Endothelial cell of umbilical vein (primary cell): ENCODE measurements around the gene JAM2. TPM values are rescaled to one million over a fixed set of nuclear protein-coding genes. Genes with fewer than 3 reads are reported as not detected.

Experiments
- BruUV-seq: library from RNA; stranded (reverse); fragments of 400-500 nt; replicated peaks from 2 replicates; lab custom pipeline; 2021; lab: Mats Ljungman, UMichigan
- CTCF ChIA-PET: fragments of 300-600, 350-600 bp; sonication (Branson Sonifier 250); formaldehyde crosslinking; loops from one replicate; lab custom pipeline; 2021; ENCODE audit warnings: antibody characterized with exemption, inconsistent platforms; lab: Charles Lee
- POLR2A ChIA-PET: fragments of 300-600, 350-600 bp; sonication (Branson Sonifier 250); formaldehyde crosslinking; loops from one replicate; lab custom pipeline; 2021; ENCODE audit warnings: antibody characterized with exemption, inconsistent platforms; lab: Charles Lee
- DNase-seq: peaks from one replicate; pipeline ENCODE4 v3.0.0-alpha.2; 2011; ENCODE audit warnings: low read depth, low spot score
- FAIRE-seq: peaks from 2 replicates; lab custom pipeline; 2011; peaks lifted over from hg19 to GRCh38; lab: Jason Lieb, UNC
- H2AFZ ChIP-seq: 2 replicates; pipeline ENCODE4 v1.6.0; 2012; ENCODE audit warnings: low read depth, low read length, control low read depth, inconsistent platforms
- H3K27ac ChIP-seq: 2 replicates; pipeline ENCODE4 v1.5.1; 2011; ENCODE audit warnings: low read depth, mild to moderate bottlenecking, control low read depth, low read length, moderate library complexity; ENCODE audit not compliant: insufficient read depth
- H3K27me3 ChIP-seq, 2 experiments: 2 replicates each; pipeline versions ENCODE4 v1.6.0 to v1.6.1; 2011; ENCODE audit warnings: low read length in 2 of 2, mixed read lengths in 1 of 2; ENCODE audit not compliant: control insufficient read depth in 2 of 2, insufficient read depth in 2 of 2
- H3K36me3 ChIP-seq, 2 experiments: 2 replicates in 1 of 2; 3 replicates in 1 of 2; pipeline ENCODE4 v1.5.1; 2011; ENCODE audit warnings: low read length in 2 of 2, mild to moderate bottlenecking in 1 of 2, moderate library complexity in 1 of 2; ENCODE audit not compliant: control insufficient read depth in 2 of 2, insufficient read depth in 2 of 2; ENCODE audit errors: extremely low read depth in 1 of 2
- H3K4me1 ChIP-seq: 3 replicates; pipeline ENCODE4 v1.5.1; 2011; ENCODE audit warnings: mild to moderate bottlenecking, low read length; ENCODE audit not compliant: control insufficient read depth, insufficient read depth; ENCODE audit errors: extremely low read depth
- H3K4me2 ChIP-seq: 2 replicates; pipeline ENCODE4 v1.6.1; 2011; ENCODE audit warnings: low read length, control low read depth, mixed read lengths; ENCODE audit not compliant: insufficient read depth
- H3K4me3 ChIP-seq, 3 experiments: fragments of 200-600 bp in 1 of 3; sonication (generic), shearing (Covaris generic) in 1 of 3; replicated peaks in 1 of 3; 2 replicates each; pipeline ENCODE4 v1.5.1; 2011 to 2016; ENCODE audit warnings: control low read depth in 3 of 3, low read length in 3 of 3, mild to moderate bottlenecking in 2 of 3, inconsistent platforms in 1 of 3, low read depth in 1 of 3, moderate library complexity in 1 of 3; ENCODE audit not compliant: insufficient read depth in 1 of 3
- H3K79me2 ChIP-seq: 2 replicates; pipeline ENCODE4 v1.6.0; 2012; ENCODE audit warnings: low read length, inconsistent platforms; ENCODE audit not compliant: control insufficient read depth, insufficient read depth
- H3K9ac ChIP-seq: replicated peaks from 2 replicates; pipeline ENCODE3; 2011; ENCODE audit warnings: low read length, control low read depth; ENCODE audit not compliant: insufficient read depth; ENCODE audit errors: extremely low read depth
- H3K9me1 ChIP-seq: replicated peaks from 3 replicates; pipeline ENCODE4 v1.6.0; 2011; ENCODE audit warnings: mild to moderate bottlenecking, low read length; ENCODE audit not compliant: control insufficient read depth, insufficient read depth; ENCODE audit errors: extremely low read depth
- H3K9me3 ChIP-seq: replicated peaks from 2 replicates; pipeline ENCODE4 v1.5.1; 2012; ENCODE audit warnings: low read length, inconsistent platforms; ENCODE audit not compliant: control insufficient read depth, insufficient read depth
- H4K20me1 ChIP-seq: replicated peaks from 2 replicates; pipeline ENCODE3; 2011; ENCODE audit warnings: mild to moderate bottlenecking, low read length; ENCODE audit not compliant: control insufficient read depth, insufficient read depth; ENCODE audit errors: extremely low read depth
- EZH2 ChIP-seq: IDR thresholded peaks from 2 replicates; pipeline ENCODE4 v1.6.1; 2012; ENCODE audit warnings: borderline replicate concordance, low read depth, mild to moderate bottlenecking, moderate library complexity, low read length, inconsistent platforms; ENCODE audit not compliant: severe bottlenecking
- FOS ChIP-seq: IDR thresholded peaks from 2 replicates; pipeline ENCODE4 v1.6.1; 2011; ENCODE audit warnings: mild to moderate bottlenecking, low read length, moderate library complexity, borderline replicate concordance; ENCODE audit not compliant: insufficient read depth
- GATA2 ChIP-seq: IDR thresholded peaks from 2 replicates; pipeline ENCODE4 v1.7.0; 2011; ENCODE audit warnings: low read depth, mild to moderate bottlenecking, moderate library complexity, mixed read lengths, low read length; ENCODE audit not compliant: insufficient read length, insufficient read depth
- JUN ChIP-seq: IDR thresholded peaks from 2 replicates; pipeline ENCODE4 v1.6.1; 2011; ENCODE audit warnings: borderline replicate concordance, low read depth; ENCODE audit not compliant: insufficient read length, insufficient read depth
- MYC ChIP-seq: IDR thresholded peaks from one replicate; pipeline ENCODE4 v1.6.1; 2011; ENCODE audit warnings: mild to moderate bottlenecking, low read depth, low read length
- POLR2A ChIP-seq: IDR thresholded peaks from 2 replicates; pipeline ENCODE4 v1.6.1; 2012; ENCODE audit warnings: low read depth, mild to moderate bottlenecking, control low read depth, low read length
- POLR2AphosphoS5 ChIP-seq: IDR thresholded peaks from 2 replicates; pipeline ENCODE4 v1.6.1; 2012; ENCODE audit warnings: low read depth, mild to moderate bottlenecking, control low read depth, low read length, moderate library complexity; ENCODE audit not compliant: insufficient read depth
- dilution Hi-C: fragments of 300-500 bp; cut with MboI; formaldehyde crosslinking; loops from one replicate; pipeline ENCODE4 v1.15.0; 2019; ENCODE audit warnings: low sequenced_read_pairs; ENCODE audit not compliant: extremely low pct_ligation_motif_present
- intact Hi-C: fragments of 100-400 bp; cut with micrococcal nuclease; formaldehyde crosslinking; loops from one replicate; pipeline ENCODE4 v1.10.0; 2022
- polyA plus RNA-seq, 4 experiments: library from polyadenylated mRNA; depleted of rRNA in 3 of 4; stranded (reverse) in 3 of 4; unstranded in 1 of 4; fragments of >200 nt; gene quantifications; 2 replicates each; pipeline versions ENCODE4 v1.2.1 to v1.2.3, GENCODE V29; 2011 to 2012; ENCODE audit warnings: missing spikeins in 1 of 4
- total RNA-seq: library from RNA; stranded (reverse); gene quantifications from 2 replicates; pipeline ENCODE4 v1.2.3, GENCODE V29; 2021
- TF ChIP-seq, protein P1 (sequence below), 2 donors: IDR thresholded peaks; 1 replicate in 1 of 2; 2 replicates in 1 of 2; pipeline ENCODE4 v1.5.1; 2011; ENCODE audit warnings: low read length in 2 of 2, mild to moderate bottlenecking in 2 of 2, moderate library complexity in 2 of 2, control low read depth in 1 of 2, inconsistent platforms in 1 of 2, low read depth in 1 of 2; ENCODE audit not compliant: insufficient read depth in 1 of 2; ENCODE audit errors: extremely low read depth in 1 of 2
- TF ChIP-seq, protein P2 (sequence below): IDR thresholded peaks from 2 replicates; pipeline ENCODE4 v1.6.1; 2011; ENCODE audit not compliant: insufficient read depth, insufficient read length

The JAM2 gene
- total and polyA plus RNA-seq, 2 donors (not counting 3 experiments of a cell fraction or from before 2014, with no cell fraction given) = 0.14 to 0.20 TPM

DNA sequence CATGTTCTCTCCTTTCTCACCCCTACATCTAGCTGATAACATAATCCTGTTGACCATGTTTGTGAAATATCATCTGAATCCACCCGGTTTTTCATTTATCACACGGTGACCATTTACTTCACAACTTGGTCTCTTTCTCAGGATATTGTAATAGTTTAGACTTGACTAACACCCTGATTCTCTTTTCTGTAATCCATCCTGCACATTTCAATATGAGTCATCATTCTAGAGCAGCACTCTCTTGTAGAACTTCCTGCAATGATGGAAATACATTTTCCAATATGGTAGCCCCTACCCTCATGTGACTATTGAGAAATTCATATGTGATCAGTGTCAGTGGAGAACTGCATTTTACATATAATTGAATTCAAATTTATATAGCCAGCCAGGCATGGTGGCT, 2.3 kb upstream of the JAM2 start:
- Histone ChIP-seq H3K9me3 (no peaks in the 10 kb centered on the region), H4K20me1 (no peaks in the 10 kb centered on the region), H3K79me2 (no peaks in the 10 kb centered on the region), H3K36me3 (no peaks in the 10 kb centered on the region), H3K27me3 (peaks cover 12 to 32% of the 10 kb centered on the region in 2 experiments), H3K9ac (no peak overlapping the region), H3K9me1 (no peaks in the 10 kb centered on the region), H2AFZ (no peak overlapping the region), H3K4me3 (no peak overlapping the region), H3K27ac (no peak overlapping the region), H3K4me2 (no peak overlapping the region), H3K4me1 (peaks cover 12% of the 10 kb centered on the region)
- no peak for TF ChIP-seq MYC
- TF ChIP-seq JUN = peak; percentile 3
- DNase-seq (no peak), FAIRE-seq (no peak)
- dilution Hi-C loops = no loop called here
- ChIA-PET CTCF (no interaction called here), POLR2A (no interaction called here)
- intact Hi-C loops = no loop called here
- BruUV-seq = no TSS peak

DNA sequence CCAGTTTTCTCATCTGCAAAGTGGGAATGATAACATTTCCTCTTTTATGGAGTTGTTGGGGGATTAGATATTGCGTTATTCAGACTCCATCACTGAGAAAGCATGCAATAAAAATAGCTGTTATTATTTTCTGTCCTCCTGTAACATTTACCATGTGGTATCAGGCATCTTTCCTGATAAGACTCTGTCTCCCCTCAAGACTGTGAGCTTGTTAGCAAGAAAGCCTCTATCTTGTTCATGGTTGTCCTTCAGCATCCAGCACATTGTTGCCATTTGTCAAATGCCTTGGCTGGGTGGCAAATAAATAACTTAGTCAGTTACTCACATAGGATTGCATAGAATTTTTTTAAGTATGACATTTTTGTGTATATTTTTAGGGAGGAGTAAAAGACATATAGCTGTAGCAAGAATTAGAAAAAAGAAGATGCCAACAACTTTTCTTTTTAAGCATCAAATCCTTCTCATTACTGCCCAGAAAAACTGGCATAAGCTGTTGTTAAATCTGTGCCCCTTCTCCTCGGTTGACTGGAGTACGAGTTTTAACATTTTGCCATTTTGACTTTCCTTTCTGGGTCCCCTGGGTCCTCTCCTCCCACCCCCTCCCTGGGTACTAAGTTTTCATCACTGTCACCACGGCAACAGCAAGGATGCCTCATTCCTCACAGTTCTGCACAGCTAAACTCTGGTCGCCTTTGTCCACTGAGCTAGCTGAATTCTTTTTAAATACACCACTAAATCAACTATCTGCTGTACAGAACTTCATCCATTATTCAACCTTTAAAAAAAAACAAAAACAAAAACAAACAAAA, 1.0 kb upstream of the JAM2 start:
- H3K4me2 ChIP-seq = peak overlapping the region; percentile 83
- CTCF ChIA-PET = no interaction called here
- no peak overlapping the region for H2AFZ ChIP-seq
- no peaks in the 10 kb centered on the region for H3K79me2 ChIP-seq
- H4K20me1 ChIP-seq = no peaks in the 10 kb centered on the region
- dilution Hi-C loops (no loop called here), intact Hi-C loops (no loop called here)
- H3K9me1 ChIP-seq = no peaks in the 10 kb centered on the region
- H3K9ac ChIP-seq = no peak overlapping the region
- no peak overlapping the region for H3K4me3 ChIP-seq
- no peak for FAIRE-seq
- TF ChIP-seq MYC (no peak), POLR2A (no peak), GATA2 (no peak), EZH2 (no peak), FOS (no peak), POLR2AphosphoS5 (no peak), JUN (no peak)
- TF ChIP-seq, protein P1, sequence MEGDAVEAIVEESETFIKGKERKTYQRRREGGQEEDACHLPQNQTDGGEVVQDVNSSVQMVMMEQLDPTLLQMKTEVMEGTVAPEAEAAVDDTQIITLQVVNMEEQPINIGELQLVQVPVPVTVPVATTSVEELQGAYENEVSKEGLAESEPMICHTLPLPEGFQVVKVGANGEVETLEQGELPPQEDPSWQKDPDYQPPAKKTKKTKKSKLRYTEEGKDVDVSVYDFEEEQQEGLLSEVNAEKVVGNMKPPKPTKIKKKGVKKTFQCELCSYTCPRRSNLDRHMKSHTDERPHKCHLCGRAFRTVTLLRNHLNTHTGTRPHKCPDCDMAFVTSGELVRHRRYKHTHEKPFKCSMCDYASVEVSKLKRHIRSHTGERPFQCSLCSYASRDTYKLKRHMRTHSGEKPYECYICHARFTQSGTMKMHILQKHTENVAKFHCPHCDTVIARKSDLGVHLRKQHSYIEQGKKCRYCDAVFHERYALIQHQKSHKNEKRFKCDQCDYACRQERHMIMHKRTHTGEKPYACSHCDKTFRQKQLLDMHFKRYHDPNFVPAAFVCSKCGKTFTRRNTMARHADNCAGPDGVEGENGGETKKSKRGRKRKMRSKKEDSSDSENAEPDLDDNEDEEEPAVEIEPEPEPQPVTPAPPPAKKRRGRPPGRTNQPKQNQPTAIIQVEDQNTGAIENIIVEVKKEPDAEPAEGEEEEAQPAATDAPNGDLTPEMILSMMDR (IDR thresholded peaks at IDR 0.05; ENCODE audit: extremely low read depth in 1 of 2, insufficient read depth in 1 of 2, low read depth in 1 of 2, low read length in 2 of 2) = no peak
- TF ChIP-seq, protein P2, sequence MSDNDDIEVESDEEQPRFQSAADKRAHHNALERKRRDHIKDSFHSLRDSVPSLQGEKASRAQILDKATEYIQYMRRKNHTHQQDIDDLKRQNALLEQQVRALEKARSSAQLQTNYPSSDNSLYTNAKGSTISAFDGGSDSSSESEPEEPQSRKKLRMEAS = no peak
- H3K4me1 ChIP-seq = peaks cover 12% of the 10 kb centered on the region
- DNase-seq = no peak
- no peak overlapping the region for H3K27ac ChIP-seq
- POLR2A ChIA-PET = no interaction called here
- no peaks in the 10 kb centered on the region for H3K36me3 ChIP-seq
- BruUV-seq = no TSS peak
- peaks cover 16 to 35% of the 10 kb centered on the region in 2 experiments for H3K27me3 ChIP-seq
- no peaks in the 10 kb centered on the region for H3K9me3 ChIP-seq
